Raji (cell line): ENCODE measurements around the gene DLK2.

Source experiments
- POLR2A ChIP-seq: IDR thresholded peaks from 2 replicates; pipeline ENCODE4 v1.6.1; 2011; ENCODE audit warnings: low read depth, low read length, control low read depth; ENCODE audit not compliant: insufficient read depth

DLK2 gene

DNA sequence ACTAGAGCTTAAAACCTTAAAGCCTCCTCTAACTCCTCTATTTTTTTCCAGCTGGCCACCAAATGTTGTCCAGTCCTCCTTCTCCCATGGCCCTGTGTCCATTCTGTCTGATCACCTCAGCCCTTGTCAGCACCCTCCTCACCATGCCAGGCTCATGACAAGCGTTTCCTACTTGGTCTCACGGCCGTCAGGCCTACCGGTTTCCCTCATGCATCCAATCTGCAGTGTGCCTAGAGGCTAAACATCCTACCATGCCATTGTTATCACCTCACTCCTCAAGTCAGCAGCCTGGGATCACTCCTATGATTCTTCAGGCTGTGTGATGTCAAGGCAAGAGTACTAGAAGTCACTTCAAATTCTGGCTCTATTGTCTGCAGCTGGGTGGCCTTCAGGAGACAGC lies 12.4 kb upstream of the DLK2 start:
- no peak for TF ChIP-seq POLR2A

GRCh38 chr6:43465948-43466347 lies 10.6 kb upstream of the DLK2 start:
- TF ChIP-seq POLR2A, result no peak

DNA sequence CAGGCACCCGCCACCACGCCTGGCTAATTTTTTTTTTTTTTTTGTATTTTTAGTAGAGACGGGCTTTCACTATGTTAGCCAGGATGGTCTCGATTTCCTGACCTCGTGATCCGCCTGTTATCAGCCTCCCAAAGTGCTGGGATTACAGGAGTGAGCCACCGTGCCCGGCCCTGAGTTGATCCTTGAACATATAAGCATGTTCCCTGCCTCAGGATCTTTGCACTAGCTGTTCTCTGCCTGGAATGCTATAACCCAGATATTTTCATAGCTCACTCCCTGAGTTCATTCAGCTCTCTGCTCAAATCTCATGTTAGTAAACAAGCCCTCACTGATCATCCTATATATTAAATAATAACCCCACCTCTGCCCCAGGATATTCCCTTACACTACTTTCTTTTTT lies 9.0 kb upstream of the DLK2 start:
- TF ChIP-seq POLR2A, result no peak

DNA sequence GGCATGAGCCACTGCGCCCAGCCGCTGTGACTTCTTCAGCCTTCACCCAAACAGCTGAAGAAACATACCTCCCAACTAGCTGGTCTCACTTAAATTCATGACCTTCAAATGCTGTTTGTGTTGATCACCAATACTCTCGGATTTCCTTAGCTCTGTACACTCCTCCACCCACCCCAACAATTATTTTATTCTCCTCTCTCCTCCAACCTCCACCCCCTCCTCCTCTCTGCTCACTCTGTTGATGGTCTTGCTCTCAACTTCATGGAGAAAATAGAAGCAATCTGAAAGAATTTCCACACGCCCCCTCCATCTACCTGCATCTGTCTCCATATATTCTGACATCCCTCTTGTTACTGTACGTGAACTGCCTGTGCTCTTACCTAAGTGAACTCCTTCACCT lies 6.6 kb upstream of the DLK2 start:
- no peak for TF ChIP-seq POLR2A

- no peak for TF ChIP-seq POLR2A
These were observed 4.7 kb upstream of the DLK2 start for GRCh38 chr6:43460032-43460431.

- no peak for TF ChIP-seq POLR2A
These were observed 4.2 kb upstream of the DLK2 start for GRCh38 chr6:43459535-43459934.

DNA sequence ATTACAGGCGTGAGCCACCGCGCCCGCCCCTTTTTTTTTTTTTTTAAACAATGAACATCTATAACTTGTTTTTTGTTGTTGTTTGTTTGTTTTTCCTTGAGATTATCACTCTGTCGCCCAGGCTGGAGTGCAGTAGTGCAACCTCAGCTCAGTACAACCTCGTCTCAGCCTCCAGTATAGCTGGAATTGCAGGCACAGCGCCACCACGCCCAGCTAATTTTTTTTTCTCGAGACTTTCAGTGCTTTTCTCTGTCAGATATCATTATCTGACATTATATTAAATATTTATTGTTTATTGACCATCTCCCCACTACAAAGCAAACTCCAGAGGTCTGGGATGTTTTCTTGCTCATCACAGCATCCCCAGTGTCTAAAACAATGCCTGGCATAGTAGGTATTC lies 2.3 kb upstream of the DLK2 start:
- TF ChIP-seq POLR2A, result no peak

GRCh38 chr6:43454696-43455530 lies 435 bp downstream of the DLK2 start:
- no peak for TF ChIP-seq POLR2A

- TF ChIP-seq POLR2A, result no peak
These were observed 1.1 kb downstream of the DLK2 start for GRCh38 chr6:43454290-43454695.

DNA sequence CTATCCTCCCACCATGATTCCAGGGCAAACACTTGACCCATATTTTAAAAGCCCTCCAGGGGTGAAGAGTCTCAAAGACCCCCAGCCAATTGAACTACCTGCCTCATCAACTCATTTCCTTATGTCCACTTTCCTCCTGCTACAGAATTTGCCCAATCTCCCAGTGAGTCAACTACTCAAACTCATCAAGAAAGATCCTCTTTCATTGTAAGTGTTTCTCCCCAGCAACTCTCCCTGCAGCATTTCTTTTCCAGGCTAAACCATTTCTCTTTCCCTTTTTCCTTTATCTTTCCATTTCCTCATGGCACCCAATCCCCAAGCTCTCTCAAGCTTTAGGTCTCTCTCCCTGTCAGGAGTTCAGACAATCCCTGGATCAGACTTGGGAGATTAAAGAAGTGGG lies 1.5 kb downstream of the DLK2 start:
- no peak for TF ChIP-seq POLR2A

GRCh38 chr6:43452896-43453295 lies 2.5 kb downstream of the DLK2 start:
- TF ChIP-seq POLR2A, result no peak

GRCh38 chr6:43451939-43452338 lies 3.4 kb downstream of the DLK2 start:
- TF ChIP-seq POLR2A, result no peak

DNA sequence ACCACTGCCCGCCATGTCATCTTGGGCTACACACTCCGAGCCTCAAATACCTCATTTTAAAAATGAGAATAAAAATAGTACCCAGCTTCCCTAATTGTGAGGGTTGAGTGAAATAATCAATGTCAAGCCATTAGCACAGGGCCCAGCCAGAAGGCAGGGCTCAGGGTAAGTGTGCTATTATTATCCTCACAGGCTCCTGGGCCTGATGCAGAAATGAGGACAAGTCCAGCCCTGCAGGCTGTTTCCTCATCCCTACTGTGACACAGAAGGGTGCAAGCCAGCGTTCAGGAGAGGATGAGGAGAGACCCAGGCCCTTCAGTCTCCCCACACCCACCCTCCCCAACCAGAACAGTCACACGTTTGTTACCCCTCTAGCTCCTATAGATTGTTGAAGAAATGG lies 4.0 kb downstream of the DLK2 start:
- TF ChIP-seq POLR2A, result no peak

DNA sequence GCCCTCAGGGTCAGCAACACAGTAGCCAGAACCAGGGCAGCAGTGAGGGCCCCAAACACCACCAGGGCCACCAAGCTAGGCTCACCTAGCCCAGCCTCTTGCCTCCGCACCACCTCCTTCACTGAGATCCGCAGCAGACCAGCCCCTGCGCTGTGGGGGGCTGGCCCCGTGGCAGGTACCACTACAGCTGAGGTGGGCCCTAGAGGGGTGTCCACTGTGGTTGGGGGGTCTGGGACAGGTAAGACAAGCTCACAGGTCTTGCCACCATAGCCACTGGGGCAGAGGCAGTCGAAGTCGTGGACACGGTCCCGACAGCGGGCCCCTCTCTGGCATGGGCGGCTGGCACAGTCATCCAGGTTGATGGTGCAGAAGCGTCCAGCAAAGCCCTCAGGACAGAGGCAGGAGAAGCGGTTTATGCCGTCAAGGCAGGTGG lies 4.6 kb downstream of the DLK2 start:
- no peak for TF ChIP-seq POLR2A

DNA sequence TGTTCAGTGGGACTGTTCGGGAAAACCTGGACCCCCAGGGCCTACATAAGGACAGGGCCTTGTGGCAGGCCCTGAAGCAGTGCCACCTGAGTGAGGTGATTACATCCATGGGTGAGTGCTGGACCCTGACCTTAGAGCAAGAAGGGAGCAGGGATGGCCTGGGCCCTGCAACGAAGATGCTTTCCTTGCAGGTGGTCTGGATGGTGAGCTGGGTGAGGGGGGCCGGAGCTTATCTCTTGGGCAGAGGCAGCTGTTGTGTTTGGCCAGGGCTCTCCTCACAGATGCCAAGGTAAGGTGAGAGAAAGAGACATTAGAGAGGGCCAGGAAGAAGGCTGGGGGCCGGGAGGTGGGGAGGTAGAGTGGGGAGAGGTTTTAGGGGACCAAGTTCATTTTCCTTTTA lies 6.4 kb downstream of the DLK2 start:
- no peak for TF ChIP-seq POLR2A

DNA sequence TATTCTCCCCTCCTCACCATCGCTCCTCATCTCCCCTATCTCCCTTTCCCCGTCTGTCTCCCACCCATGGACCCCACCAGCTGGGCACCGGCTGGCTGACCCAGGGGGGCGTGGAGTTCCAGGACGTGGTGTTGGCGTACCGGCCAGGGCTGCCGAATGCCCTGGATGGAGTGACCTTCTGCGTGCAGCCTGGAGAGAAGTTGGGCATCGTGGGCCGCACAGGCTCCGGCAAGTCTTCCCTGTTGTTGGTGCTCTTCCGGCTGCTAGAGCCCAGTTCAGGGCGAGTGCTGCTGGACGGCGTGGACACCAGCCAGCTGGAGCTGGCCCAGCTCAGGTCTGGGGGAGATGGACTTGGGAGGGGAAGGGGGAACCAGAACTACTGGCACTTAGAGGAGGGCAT lies 7.7 kb downstream of the DLK2 start:
- TF ChIP-seq POLR2A, result no peak

- TF ChIP-seq POLR2A, result no peak
These were observed 9.8 kb downstream of the DLK2 start for GRCh38 chr6:43445576-43445975.
